Stimulated activated CD8-positive, alpha-beta memory T cell treated with anti-CD3 and anti-CD28 coated beads, Interleukin-12 subunit alpha, Interleukin-12 subunit beta, amount 100 ng/mL, for 1 hour (primary cell): ENCODE results near the gene GLB1L.

Experiments
- DNase-seq: peaks from one replicate; pipeline ENCODE4 v3.0.0-alpha.2; 2020; ENCODE audit warnings: low read depth

GLB1L gene

DNA sequence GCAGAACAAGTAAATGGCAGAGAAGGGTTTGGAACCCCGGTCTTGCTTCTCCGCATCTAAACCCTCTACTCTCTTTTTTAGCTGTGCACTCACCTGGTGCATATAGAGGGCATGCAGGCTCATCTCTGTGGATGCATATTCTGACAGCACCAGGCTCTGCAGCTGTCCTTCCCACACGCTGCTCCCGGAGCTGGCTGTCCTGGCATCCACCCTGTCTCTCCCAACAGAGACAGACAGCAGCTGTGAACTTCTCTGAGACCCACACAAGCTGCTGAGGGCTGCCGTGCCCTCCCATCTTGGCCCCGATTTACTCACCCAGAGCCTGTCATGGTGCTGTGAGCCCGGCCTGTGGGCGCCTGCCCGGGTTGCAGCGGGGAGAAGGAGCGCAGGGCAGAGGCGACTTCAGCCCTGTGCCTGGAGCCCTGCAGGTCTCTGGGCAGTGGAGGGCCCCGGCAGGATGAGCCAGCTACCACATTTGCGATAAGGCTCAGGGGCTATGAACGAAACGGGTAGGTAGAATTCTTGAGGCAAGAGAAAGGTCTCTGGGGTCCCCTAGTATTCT lies 23.2 kb downstream of the GLB1L start:
- DNase-seq, result no peak

- no peak for DNase-seq
These were observed 24.4 kb downstream of the GLB1L start for GRCh38 chr2:219220652-219221402.

- DNase-seq, result no peak
These were observed 25.3 kb downstream of the GLB1L start for GRCh38 chr2:219219784-219220532.

DNA sequence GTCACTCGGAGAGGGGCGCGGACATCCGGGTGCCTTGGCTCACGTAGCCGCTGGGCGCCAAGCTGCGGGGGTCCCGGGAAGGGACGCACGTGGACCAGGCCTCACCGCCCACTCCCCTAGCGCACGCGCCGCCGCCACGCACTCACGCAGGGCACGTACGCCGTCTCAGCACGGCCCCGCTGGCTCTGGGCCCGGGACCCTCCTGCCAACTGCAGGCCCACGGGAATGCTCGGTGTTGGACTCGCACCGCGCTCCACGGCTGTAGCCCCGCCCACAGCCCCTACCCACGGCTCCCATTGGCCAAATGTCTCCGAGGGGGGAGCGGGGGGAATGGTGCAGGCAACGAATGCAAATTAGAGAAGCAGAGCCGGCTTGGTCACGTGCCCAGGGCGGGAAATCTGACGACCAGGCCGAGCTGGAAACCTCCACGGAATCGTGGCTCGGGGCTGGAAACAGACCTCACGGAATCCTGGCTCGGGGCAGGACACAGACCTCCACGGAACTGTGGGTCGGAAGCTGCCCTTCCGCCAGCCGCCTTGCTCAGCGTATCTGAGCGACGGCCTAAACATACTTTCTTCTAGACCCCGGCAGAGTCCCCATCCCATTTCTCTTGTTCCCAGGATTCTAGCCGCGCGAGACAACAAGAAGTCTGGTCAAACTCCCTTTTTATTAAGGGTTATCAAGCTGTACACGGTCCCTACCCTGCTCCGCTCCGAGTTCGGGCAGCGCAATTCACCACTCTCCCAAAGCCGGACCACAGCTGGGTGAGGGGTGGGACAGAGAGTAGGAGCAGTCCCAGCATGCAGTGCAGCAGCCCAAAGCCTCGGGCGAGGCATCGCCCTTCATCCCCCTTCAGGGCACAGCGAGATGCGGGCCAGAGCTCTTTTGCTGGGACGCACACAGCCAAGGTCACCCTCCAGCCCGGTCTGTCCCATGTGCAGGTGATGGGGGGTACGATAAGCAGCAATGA lies 26.2 kb downstream of the GLB1L start, which contains the start of gene ABCB6:
Gene ABCB6, minus strand, starts transcription at position 227 of the 970 bp plus-strand sequence. CDS start 285 bp downstream, outside the sequence.
- peak; percentile 73 for DNase-seq

DNA sequence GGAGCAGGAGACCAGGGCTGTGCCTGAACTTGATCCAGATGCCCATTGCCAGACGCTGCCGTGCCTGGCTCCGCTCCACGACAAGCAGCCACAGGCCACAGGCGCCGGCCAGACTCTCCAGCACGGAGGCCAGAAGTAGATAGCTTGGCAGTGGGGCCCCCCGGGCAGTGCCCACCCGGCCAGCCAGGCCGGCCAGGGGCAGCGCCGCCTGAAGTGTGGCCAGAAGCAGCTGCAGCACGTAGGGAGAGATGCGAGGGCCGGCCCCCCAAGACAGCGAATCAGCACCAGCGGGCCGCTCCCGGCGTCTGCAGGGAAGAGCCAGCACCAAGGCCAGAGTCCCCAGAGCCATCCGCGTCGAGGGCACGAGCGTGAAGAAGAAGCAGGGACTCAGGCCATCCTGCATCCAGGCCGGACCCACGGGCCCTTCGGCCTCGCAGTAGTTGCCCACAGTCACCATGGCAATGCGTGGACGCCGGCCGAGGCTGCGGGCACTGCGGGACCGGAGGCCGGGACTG lies 27.0 kb downstream of the GLB1L start:
- no peak for DNase-seq

DNA sequence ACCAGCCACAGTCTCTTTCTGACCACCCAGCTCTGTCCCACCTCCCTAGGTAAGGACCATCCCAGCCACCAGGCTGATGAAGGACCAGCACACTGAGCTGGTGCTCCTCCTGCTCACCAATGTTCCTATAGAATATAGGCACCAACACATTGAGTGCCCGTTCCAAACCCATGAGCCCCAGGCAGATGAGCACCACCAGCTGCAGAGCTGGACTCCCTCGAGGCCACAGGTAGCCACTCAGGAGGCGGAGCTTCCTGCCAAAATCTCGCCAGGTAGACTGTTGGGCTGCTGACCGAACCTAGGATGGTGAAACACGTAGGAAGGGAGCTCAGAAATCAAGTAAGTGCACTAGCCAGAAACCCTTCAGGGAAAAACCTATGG lies 28.7 kb downstream of the GLB1L start:
- DNase-seq, result no peak

DNA sequence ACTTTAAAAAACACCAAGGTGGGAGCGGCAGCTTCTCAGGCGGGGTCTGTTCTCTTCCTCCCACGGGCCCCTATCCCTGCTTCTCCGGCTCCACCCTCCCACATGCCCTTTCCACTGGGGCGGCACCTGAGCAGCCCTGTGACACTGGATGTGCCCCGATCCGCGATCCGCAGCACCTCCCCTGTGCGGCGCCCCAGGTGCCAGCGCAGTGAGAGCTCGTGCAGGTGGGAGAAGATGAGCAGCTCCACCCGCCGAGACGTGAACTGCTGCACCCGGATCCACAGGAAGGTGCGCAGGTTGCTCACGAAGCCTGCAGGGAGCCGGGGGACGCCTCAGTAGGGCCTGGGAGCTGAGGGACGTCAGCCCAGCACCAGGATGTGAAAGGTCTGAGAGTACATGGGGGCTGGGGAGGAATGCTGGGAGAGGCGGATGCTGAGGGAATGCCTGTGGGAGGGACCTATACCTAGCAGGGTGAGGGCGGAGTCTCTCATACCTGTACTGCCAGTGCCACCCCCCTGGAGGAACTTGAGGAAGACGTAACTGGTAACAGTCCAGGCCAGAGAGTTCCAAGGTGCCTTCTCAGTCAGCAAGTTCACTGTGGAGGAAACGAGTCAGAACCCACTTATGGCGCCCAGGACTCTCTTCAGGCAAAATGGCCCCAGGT lies 29.2 kb downstream of the GLB1L start:
- DNase-seq, result no peak

GRCh38 chr2:219214786-219215185 lies 30.5 kb downstream of the GLB1L start:
- no peak for DNase-seq

GRCh38 chr2:219214141-219214540 lies 31.1 kb downstream of the GLB1L start:
- DNase-seq, result no peak

DNA sequence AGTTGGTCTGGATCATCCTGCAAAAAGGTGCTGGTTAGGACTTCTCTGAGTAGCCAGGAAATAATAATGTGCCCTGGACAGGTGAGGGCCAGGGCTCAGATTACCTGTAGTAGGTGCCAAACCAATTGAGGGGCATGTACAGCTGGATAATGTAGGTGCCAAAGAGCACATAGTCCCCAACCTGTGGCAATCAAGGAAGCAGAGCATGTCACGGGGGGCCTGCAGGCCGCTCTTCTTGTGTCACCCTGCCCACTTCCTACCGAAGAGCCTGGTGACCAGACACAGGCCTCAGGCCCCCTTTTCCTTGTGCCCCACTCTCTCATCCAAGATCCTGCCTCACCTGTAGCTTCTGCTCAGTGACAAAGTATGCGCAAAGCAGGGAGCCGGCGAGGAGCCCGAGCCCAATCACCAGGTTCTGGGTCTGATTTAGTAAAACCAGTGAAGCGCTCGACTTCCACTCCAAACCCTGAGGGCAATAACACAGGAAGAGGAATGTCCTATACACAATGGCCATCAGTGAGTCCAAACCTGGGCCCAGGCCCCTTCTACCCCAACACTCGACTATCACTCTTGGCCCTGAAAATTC lies 31.7 kb downstream of the GLB1L start:
- DNase-seq, result no peak

DNA sequence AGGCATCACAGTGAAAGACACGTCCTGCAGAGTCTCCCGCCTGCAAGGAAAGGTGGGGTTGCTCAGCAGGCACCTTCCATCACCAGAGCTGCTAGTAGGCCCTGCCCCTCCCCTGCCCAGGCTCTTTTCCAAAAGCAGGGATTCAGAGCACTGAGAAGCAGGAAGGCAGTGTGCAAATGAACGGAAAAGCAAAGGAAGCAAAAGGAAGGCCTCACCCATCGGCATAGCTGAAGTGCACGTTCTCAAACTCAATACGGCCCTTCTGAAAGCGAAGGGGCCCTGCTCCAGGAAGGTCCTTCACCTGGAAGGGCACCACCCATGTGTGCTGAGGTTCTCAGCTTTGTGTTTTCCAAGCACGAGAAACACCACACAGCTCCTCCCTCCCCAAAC lies 32.2 kb downstream of the GLB1L start:
- no peak for DNase-seq

GRCh38 chr2:219210886-219211362 lies 34.3 kb downstream of the GLB1L start:
- DNase-seq, result no peak

DNA sequence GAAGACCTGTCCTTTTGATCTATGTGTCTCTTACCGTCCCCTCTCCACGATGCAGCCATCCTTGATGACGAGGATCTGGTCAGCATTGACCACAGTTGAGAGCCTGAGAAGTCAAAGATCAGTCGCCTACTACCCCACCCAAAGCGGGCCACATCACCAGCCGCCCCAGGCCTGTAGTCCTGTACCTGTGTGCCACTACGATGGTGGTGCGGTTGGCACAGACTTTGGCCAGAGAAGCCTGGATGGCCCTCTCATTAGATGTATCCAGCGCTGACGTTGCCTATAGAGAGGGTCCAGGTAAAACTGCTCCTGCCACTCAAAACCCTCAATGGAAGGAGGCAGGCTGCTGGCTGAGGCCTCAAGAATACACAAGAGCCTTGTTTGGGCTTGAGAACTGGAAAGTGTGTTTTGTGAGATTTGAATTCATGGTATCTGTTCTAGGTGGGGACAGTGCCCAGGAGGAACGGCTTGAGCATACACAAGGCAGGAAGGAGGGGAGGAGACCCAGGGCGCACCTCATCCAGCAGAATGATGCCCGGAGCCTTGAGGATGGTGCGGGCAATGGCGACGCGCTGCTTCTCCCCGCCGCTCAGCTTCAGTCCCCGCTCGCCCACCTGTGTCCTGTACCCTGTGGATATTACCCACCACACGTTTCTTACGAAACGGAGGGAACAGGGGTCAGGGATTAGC lies 34.9 kb downstream of the GLB1L start:
- DNase-seq, result no peak

- no peak for DNase-seq
These were observed 35.7 kb downstream of the GLB1L start for GRCh38 chr2:219209236-219210195.

DNA sequence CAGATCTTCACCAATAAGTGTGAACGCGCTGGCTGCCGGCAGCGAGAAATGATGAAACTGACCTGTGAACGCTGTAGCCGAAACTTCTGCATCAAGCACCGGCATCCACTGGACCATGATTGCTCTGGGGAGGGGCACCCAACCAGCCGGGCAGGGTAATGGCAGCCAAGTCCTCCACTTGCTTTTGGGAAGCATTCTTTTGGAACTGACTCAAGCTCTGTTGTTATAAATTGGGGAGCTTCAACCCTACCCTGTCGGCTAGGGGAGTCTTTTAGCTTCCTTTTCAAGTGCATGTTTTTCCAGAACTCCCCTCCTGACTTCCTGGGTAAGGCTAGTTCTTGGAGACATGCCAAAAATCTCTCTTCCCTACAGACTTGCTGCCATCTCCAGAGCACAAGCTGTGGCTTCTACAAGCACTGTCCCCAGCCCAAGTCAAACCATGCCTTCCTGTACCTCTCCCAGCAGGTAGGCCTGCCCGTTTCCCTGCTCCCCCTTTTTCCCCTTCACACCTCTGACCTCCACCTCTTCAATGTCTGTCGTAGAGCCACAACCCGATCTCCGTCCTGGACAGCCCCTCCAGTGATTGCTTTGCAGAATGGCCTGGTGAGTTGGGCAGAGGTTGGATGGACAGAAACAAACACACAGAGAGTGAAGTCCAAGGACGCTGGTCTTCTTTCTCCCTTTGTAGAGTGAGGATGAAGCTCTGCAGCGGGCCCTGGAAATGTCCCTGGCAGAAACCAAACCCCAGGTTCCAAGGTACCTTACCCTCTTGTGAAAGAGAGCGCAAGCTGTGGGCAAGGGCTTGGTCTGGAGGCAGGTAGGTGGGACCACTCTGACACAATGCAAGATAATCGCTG lies 37.1 kb downstream of the GLB1L start:
- DNase-seq, result no peak

DNA sequence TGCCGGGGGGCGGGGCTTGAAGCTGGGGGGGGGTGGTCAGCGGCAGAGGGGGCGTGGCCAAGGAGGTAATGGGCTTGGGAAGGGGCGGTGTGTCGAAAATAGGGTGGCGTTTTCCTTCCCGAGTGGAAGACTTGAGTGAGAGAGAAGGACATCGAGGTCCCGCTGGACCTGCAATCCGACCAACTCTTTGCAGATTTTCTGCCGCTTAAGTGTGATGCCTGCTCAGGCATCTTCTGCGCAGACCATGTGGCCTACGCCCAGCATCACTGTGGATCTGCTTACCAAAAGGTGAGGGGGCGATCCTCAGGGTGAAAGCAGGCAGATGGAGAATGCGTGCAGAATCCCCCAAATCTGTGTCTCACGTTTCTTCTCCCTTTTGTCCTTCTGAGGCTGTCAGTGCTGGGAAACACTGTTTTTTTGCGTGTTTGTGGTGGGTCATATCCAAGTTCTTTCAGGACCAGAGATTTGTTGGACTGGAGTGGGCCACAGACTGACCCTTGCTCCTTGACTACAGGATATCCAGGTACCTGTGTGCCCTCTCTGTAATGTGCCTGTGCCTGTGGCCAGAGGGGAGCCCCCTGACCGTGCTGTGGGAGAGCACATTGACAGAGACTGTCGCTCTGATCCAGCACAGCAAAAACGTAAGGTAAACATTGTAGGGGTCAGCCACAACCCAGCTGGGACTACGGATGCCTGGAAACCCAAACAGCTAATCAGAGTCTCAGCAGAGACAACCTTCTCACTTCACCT lies 37.9 kb downstream of the GLB1L start:
- no peak for DNase-seq
